GM10266 (cell line): ENCODE data around the gene IMMP2L.

Experiments
- DNase-seq: peaks from one replicate; pipeline ENCODE4 v3.0.0; 2012; ENCODE audit errors: extremely low spot score
- TF ChIP-seq, protein P1 (sequence below): IDR thresholded peaks from 2 replicates; pipeline ENCODE4 v1.5.1; 2012; ENCODE audit warnings: mild to moderate bottlenecking, low read depth; ENCODE audit not compliant: control insufficient read depth, insufficient read depth; ENCODE audit errors: missing control alignments

IMMP2L gene

GRCh38 chr7:111030336-111030735, 532.0 kb downstream of the IMMP2L start:
- TF ChIP-seq, protein P1, sequence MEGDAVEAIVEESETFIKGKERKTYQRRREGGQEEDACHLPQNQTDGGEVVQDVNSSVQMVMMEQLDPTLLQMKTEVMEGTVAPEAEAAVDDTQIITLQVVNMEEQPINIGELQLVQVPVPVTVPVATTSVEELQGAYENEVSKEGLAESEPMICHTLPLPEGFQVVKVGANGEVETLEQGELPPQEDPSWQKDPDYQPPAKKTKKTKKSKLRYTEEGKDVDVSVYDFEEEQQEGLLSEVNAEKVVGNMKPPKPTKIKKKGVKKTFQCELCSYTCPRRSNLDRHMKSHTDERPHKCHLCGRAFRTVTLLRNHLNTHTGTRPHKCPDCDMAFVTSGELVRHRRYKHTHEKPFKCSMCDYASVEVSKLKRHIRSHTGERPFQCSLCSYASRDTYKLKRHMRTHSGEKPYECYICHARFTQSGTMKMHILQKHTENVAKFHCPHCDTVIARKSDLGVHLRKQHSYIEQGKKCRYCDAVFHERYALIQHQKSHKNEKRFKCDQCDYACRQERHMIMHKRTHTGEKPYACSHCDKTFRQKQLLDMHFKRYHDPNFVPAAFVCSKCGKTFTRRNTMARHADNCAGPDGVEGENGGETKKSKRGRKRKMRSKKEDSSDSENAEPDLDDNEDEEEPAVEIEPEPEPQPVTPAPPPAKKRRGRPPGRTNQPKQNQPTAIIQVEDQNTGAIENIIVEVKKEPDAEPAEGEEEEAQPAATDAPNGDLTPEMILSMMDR = no peak
- DNase-seq = no peak

GRCh38 chr7:111029574-111030251, 532.6 kb downstream of the IMMP2L start:
- DNase-seq = peak; percentile 4
- TF ChIP-seq, protein P1 = no peak

DNA sequence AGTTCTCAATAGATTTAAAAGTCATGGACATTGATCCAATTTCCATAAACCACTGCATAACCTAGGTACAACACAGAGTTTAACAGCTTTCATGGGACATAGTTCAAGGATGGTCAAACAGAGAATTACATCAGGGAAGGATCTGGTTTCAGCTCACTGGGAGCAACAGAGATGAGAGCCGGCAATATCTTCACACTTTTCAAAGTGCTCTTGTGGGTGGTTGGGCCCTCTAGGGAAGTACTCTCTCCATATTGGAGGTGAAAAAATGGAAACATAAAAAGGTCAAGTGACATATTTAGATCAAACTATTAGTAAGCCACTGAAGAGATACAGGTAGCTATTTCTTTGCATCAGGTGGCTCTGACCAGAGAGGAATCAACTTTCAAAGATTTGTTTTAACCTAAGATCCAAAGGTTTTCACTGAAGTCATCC, 533.1 kb downstream of the IMMP2L start:
- TF ChIP-seq, protein P1 = no peak
- DNase-seq = no peak

DNA sequence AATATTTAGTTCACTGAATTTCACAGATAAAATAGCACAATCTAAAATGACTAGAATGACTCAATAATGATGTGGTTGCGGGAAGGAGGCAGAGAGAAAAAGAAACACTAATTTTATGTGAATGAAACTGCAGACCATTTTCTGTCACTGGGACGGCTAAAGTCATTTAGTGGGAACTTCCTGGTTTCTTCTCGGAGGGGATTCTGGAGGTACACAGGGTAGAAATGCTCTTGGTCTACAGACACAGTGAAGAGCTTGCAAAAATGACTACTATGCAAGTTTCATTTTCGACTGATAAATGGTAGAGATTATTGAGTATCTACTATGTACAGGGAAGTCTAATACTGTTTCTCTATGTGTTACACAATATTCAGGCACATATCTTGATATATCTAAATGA, 534.9 kb downstream of the IMMP2L start:
- no peak for DNase-seq
- TF ChIP-seq, protein P1 = no peak

DNA sequence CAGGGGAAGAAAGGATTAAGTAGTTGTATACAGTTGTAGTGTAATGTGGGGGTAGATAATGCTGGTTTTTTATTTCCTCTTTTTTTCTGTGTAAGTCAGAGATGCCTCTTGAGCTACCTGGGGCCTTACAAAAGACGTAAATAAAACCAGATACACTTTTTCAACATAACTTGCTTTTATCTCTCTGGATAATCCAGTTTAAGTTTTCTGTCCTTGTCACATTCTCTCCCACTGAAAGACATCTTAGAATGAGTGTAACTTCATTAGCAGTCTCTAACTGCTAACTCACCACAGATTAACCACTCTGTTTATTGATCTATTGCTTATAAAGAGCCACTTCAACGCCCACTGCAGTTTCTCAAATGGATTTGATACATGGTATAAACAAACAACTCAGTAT, 535.5 kb downstream of the IMMP2L start:
- TF ChIP-seq, protein P1 = no peak
- DNase-seq = no peak

DNA sequence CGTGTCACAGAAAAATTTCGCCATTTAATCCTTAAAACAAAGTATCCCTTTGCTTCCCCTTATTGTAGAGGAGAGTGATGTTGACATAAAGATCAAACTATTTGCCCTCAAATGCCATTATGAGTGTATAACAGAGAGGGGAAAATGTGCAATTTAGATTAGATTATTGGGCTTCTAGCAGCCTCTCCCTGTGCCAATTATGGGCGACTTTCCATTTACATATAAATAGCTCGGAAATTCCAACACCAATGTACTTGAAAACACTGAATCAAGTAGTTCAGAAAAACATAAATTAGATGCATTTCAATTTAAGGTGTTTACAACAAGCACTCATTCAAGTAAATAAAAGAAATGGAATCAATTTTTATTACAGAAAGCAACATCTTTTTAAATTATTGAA, 535.9 kb downstream of the IMMP2L start:
- TF ChIP-seq, protein P1 = no peak
- DNase-seq = no peak

DNA sequence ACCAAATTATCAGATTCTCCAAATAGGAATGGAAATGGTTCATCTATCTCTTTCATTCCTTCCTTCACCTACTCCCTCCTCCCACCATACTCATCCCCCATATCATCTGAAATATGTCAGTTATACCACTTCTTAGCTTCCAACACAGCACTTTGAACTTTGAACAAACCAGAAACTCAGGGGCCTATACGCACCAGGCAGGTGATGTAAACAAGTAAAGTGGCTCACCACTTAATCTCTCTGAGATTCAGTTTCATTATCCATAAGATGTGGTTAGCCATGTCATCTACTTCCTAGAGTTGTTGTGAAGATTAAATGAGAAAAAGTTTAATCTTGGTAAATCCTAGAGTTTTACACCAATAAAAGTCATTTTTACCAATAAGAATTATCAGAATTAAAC, 537.3 kb downstream of the IMMP2L start:
- TF ChIP-seq, protein P1 = no peak
- no peak for DNase-seq
